Measurements from ENCODE around the gene SYT7.

DNA sequence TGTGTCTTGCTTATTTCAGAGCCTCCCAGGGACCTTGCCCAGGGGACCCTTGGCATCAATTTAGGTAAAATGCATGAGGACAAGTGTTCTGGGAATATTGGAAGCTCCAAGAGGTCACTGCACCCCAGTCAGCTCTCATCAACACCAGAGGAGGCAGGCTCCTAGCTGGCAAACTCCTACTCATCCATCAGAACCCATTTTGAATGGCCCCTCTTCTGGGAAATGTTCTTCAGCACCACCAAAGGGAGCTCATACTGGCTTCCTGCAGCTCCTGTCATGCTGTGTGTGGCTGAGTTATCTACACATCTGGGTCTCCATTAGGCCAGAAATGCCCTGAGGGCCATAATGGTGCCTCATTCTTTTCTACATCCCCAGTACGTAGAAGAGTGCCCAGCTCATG, 54.6 kb downstream of the SYT7 start:
- TF ChIP-seq, protein P1, sequence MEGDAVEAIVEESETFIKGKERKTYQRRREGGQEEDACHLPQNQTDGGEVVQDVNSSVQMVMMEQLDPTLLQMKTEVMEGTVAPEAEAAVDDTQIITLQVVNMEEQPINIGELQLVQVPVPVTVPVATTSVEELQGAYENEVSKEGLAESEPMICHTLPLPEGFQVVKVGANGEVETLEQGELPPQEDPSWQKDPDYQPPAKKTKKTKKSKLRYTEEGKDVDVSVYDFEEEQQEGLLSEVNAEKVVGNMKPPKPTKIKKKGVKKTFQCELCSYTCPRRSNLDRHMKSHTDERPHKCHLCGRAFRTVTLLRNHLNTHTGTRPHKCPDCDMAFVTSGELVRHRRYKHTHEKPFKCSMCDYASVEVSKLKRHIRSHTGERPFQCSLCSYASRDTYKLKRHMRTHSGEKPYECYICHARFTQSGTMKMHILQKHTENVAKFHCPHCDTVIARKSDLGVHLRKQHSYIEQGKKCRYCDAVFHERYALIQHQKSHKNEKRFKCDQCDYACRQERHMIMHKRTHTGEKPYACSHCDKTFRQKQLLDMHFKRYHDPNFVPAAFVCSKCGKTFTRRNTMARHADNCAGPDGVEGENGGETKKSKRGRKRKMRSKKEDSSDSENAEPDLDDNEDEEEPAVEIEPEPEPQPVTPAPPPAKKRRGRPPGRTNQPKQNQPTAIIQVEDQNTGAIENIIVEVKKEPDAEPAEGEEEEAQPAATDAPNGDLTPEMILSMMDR (IDR thresholded peaks at IDR 0.05; ENCODE audit: low read depth, low read length, missing input control): no peak
- no peak for TF ChIP-seq GABPA (IDR thresholded peaks at IDR 0.05 in 1 of 2, conservative IDR thresholded peaks at IDR 0.05 in 1 of 2)
- TF ChIP-seq JUND (IDR thresholded peaks at IDR 0.05): no peak
- TF ChIP-seq, protein P2, sequence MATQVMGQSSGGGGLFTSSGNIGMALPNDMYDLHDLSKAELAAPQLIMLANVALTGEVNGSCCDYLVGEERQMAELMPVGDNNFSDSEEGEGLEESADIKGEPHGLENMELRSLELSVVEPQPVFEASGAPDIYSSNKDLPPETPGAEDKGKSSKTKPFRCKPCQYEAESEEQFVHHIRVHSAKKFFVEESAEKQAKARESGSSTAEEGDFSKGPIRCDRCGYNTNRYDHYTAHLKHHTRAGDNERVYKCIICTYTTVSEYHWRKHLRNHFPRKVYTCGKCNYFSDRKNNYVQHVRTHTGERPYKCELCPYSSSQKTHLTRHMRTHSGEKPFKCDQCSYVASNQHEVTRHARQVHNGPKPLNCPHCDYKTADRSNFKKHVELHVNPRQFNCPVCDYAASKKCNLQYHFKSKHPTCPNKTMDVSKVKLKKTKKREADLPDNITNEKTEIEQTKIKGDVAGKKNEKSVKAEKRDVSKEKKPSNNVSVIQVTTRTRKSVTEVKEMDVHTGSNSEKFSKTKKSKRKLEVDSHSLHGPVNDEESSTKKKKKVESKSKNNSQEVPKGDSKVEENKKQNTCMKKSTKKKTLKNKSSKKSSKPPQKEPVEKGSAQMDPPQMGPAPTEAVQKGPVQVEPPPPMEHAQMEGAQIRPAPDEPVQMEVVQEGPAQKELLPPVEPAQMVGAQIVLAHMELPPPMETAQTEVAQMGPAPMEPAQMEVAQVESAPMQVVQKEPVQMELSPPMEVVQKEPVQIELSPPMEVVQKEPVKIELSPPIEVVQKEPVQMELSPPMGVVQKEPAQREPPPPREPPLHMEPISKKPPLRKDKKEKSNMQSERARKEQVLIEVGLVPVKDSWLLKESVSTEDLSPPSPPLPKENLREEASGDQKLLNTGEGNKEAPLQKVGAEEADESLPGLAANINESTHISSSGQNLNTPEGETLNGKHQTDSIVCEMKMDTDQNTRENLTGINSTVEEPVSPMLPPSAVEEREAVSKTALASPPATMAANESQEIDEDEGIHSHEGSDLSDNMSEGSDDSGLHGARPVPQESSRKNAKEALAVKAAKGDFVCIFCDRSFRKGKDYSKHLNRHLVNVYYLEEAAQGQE (IDR thresholded peaks at IDR 0.05): no peak
- no peak for TF ChIP-seq HNF4A (conservative IDR thresholded peaks at IDR 0.05)
- TF ChIP-seq, protein P3, sequence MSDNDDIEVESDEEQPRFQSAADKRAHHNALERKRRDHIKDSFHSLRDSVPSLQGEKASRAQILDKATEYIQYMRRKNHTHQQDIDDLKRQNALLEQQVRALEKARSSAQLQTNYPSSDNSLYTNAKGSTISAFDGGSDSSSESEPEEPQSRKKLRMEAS (IDR thresholded peaks at IDR 0.05): no peak
- no peak for TF ChIP-seq YY1 (IDR thresholded peaks at IDR 0.05)
- no peak for TF ChIP-seq NR2F2 (IDR thresholded peaks at IDR 0.05)
- TF ChIP-seq, protein P4, sequence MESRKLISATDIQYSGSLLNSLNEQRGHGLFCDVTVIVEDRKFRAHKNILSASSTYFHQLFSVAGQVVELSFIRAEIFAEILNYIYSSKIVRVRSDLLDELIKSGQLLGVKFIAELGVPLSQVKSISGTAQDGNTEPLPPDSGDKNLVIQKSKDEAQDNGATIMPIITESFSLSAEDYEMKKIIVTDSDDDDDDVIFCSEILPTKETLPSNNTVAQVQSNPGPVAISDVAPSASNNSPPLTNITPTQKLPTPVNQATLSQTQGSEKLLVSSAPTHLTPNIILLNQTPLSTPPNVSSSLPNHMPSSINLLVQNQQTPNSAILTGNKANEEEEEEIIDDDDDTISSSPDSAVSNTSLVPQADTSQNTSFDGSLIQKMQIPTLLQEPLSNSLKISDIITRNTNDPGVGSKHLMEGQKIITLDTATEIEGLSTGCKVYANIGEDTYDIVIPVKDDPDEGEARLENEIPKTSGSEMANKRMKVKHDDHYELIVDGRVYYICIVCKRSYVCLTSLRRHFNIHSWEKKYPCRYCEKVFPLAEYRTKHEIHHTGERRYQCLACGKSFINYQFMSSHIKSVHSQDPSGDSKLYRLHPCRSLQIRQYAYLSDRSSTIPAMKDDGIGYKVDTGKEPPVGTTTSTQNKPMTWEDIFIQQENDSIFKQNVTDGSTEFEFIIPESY (IDR thresholded peaks at IDR 0.05): no peak
- TF ChIP-seq TAF1 (conservative IDR thresholded peaks at IDR 0.05): no peak

Data from liver (tissue), 3 donors.